ENCODE measurements around the gene ASTL. TPM values are rescaled to one million over a fixed set of nuclear protein-coding genes. Genes with fewer than 3 reads are reported as not detected.

The ASTL gene
- total RNA-seq, 1 experiment from 2014 or later, result not detected

GRCh38 chr2:96152304-96153161 lies 14.2 kb upstream of the ASTL start:
- CTCF ChIA-PET, result no interaction called here
- TF ChIP-seq EZH2phosphoT487 (IDR thresholded peaks at IDR 0.05; ENCODE audit: borderline replicate concordance, low read length) (no peak), CTCF (conservative IDR thresholded peaks at IDR 0.05; ENCODE audit: low read depth, low read length) (no peak), EZH2 (IDR thresholded peaks at IDR 0.05; ENCODE audit: low read length, unreplicated experiment) (no peak)
- ATAC-seq (no peak), DNase-seq (no peak)
- no peaks in the 10 kb centered on the region for H4K20me1 ChIP-seq (ENCODE audit: low read length)
- no peak overlapping the region for H3K4me3 ChIP-seq (ENCODE audit: low read length)
- no TSS peak for BruUV-seq (replicated peaks)
- H3K9me2 ChIP-seq (replicated peaks; ENCODE audit: low read length), result no peaks in the 10 kb centered on the region
- H3F3A ChIP-seq (ENCODE audit: low read length, unreplicated experiment), result no peaks in the 10 kb centered on the region
- POLR2A ChIA-PET (ENCODE audit: unreplicated experiment), result no interaction called here
- no peaks in the 10 kb centered on the region for H3K4me1 ChIP-seq (ENCODE audit: insufficient read depth, low read length)
- intact Hi-C loops (cut with micrococcal nuclease), result no loop called here
- H3K27me3 ChIP-seq (ENCODE audit: low read length), result no peaks in the 10 kb centered on the region
- no peaks in the 10 kb centered on the region for H3K79me2 ChIP-seq (ENCODE audit: low read length)
- no peaks in the 10 kb centered on the region for H3K9me3 ChIP-seq (ENCODE audit: low read length)
- H3K36me3 ChIP-seq (ENCODE audit: low read depth, low read length), result no peaks in the 10 kb centered on the region
- H3K27ac ChIP-seq (ENCODE audit: low read length), result no peak overlapping the region
- no peak overlapping the region for H2AFZ ChIP-seq (ENCODE audit: low read length)
- no peak overlapping the region for H3K9ac ChIP-seq (ENCODE audit: low read length)
- H3K4me2 ChIP-seq (ENCODE audit: low read length), result no peak overlapping the region

GRCh38 chr2:96151595-96152303 lies 13.4 kb upstream of the ASTL start:
- Histone ChIP-seq H3K27ac (ENCODE audit: low read length) (no peak overlapping the region), H3K79me2 (ENCODE audit: low read length) (no peaks in the 10 kb centered on the region), H3K36me3 (ENCODE audit: low read depth, low read length) (no peaks in the 10 kb centered on the region), H3K4me1 (ENCODE audit: insufficient read depth, low read length) (no peaks in the 10 kb centered on the region), H2AFZ (ENCODE audit: low read length) (no peak overlapping the region), H3K9ac (ENCODE audit: low read length) (no peak overlapping the region), H3K9me2 (replicated peaks; ENCODE audit: low read length) (no peaks in the 10 kb centered on the region), H3K27me3 (ENCODE audit: low read length) (no peaks in the 10 kb centered on the region), H4K20me1 (ENCODE audit: low read length) (no peaks in the 10 kb centered on the region), H3K9me3 (ENCODE audit: low read length) (no peaks in the 10 kb centered on the region), H3K4me3 (ENCODE audit: low read length) (no peak overlapping the region), H3F3A (ENCODE audit: low read length, unreplicated experiment) (no peaks in the 10 kb centered on the region), H3K4me2 (ENCODE audit: low read length) (no peak overlapping the region)
- ATAC-seq, result no peak
- no peak for TF ChIP-seq EZH2phosphoT487 (IDR thresholded peaks at IDR 0.05; ENCODE audit: borderline replicate concordance, low read length)
- no peak for TF ChIP-seq EZH2 (IDR thresholded peaks at IDR 0.05; ENCODE audit: low read length, unreplicated experiment)
- TF ChIP-seq CTCF (conservative IDR thresholded peaks at IDR 0.05; ENCODE audit: low read depth, low read length), result no peak
- no TSS peak for BruUV-seq (replicated peaks)
- ChIA-PET POLR2A (ENCODE audit: unreplicated experiment) (no interaction called here), CTCF (no interaction called here)
- intact Hi-C loops (cut with micrococcal nuclease), result no loop called here
- no peak for DNase-seq

All from PC-3 (cell line).